ENCODE data around the gene AFAP1L1.
"Not testable (repeated sequence)": the region's sequence is repeated elsewhere in the genome, so short reads cannot be mapped to it uniquely, and the experiment has no call there.

The AFAP1L1 gene

DNA sequence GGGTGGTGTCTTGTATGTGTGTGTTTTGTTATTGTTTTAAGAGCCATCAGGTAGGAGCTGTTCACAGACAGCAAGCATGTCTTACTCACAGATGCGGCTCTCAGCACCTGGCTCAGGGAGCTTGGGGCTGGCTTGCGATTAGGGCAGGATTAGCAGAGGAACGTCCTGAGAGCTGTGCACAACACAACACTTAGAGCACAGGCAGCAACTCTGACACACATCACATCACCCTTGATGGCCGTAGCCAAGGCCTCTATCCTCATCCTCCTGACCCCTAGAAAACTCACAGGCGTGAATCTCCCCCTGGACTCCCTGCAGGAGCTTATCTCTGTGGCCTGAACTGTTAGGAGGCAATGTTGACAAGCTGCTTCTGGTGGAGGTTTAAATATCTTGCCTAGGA lies 114.5 kb downstream of the AFAP1L1 start:
- H3K4me3 ChIP-seq (ENCODE audit: low read depth, low read length): no peak overlapping the region
- TF ChIP-seq, protein P1, sequence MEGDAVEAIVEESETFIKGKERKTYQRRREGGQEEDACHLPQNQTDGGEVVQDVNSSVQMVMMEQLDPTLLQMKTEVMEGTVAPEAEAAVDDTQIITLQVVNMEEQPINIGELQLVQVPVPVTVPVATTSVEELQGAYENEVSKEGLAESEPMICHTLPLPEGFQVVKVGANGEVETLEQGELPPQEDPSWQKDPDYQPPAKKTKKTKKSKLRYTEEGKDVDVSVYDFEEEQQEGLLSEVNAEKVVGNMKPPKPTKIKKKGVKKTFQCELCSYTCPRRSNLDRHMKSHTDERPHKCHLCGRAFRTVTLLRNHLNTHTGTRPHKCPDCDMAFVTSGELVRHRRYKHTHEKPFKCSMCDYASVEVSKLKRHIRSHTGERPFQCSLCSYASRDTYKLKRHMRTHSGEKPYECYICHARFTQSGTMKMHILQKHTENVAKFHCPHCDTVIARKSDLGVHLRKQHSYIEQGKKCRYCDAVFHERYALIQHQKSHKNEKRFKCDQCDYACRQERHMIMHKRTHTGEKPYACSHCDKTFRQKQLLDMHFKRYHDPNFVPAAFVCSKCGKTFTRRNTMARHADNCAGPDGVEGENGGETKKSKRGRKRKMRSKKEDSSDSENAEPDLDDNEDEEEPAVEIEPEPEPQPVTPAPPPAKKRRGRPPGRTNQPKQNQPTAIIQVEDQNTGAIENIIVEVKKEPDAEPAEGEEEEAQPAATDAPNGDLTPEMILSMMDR (IDR thresholded peaks at IDR 0.05; ENCODE audit: borderline replicate concordance, insufficient read depth, low read depth, low read length): no peak

- TF ChIP-seq, protein P1 (IDR thresholded peaks at IDR 0.05; ENCODE audit: borderline replicate concordance, insufficient read depth, low read depth, low read length): no peak
- H3K4me3 ChIP-seq (ENCODE audit: low read depth, low read length): no peak overlapping the region
Measured at GRCh38 chr5:149387081-149387631, 115.5 kb downstream of the AFAP1L1 start.

DNA sequence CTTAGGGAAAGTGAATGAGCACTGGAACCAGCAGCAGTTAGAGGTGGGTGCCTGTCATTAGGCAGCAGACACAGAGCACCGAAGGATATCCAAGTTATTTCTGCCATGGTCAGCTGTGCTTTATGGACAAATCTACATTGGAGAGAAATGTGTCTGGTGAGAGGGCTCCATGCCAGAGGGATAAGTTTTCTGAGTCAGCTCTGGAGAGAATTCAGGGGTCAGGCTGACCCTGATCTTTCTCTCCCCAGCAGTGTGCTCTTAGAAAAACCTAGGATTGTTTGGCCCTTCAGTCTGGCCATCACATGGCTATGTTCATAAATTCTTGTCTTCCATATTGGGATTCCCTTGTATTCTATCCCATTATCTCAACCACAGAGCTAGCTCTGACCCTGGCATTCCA lies 116.3 kb downstream of the AFAP1L1 start:
- TF ChIP-seq, protein P1 (IDR thresholded peaks at IDR 0.05; ENCODE audit: borderline replicate concordance, insufficient read depth, low read depth, low read length): no peak
- H3K4me3 ChIP-seq (ENCODE audit: low read depth, low read length): no peak overlapping the region

GRCh38 chr5:149388498-149389190 lies 117.0 kb downstream of the AFAP1L1 start:
- H3K4me3 ChIP-seq (ENCODE audit: low read depth, low read length): no peak overlapping the region
- TF ChIP-seq, protein P1 (IDR thresholded peaks at IDR 0.05; ENCODE audit: borderline replicate concordance, insufficient read depth, low read depth, low read length): no peak

DNA sequence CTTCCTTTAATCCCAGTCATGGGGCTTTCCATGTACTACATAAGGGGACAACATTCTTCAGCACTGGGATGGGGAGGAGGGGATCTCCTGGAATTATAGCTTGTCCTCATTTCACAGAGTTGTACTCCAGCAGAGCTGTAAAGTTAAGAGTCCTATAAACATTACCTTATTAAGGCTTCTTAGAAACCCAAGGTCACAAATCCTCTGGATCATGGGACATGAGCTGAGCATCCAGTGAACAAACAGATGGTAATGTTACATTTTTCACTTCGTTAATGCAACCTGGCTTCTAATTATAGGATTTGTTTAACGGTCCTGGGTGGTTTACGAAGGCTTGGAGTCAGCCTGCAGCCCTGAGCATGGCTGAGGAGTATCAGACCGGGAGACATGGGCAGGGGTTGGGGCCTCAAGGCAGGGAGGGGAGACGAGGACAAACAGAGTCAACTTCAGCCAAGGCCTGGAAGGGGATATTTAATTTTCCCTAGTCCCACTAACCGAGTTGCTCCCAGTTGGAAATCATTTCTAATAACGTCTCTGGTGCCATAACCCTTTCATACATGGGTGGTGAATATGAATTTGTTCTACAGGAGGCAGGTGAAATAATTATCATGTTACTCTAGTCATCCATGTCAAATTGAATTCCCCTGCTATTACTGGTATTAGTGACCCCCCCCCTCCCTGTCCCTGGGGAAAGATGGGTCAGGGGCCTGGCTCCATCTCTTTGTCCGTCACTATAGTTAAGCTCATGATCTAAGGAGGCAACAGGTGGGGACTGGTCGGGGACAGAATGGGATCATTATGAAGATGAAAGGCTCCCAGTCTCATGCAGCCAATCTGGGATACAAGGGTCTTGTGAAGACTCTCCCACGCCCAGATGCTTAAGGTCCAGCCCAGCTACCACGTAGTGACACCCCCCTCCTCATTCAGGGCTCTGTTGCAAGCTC lies 118.2 kb downstream of the AFAP1L1 start:
- H3K4me3 ChIP-seq (ENCODE audit: low read depth, low read length): no peak overlapping the region
- TF ChIP-seq, protein P1 (IDR thresholded peaks at IDR 0.05; ENCODE audit: borderline replicate concordance, insufficient read depth, low read depth, low read length): no peak

DNA sequence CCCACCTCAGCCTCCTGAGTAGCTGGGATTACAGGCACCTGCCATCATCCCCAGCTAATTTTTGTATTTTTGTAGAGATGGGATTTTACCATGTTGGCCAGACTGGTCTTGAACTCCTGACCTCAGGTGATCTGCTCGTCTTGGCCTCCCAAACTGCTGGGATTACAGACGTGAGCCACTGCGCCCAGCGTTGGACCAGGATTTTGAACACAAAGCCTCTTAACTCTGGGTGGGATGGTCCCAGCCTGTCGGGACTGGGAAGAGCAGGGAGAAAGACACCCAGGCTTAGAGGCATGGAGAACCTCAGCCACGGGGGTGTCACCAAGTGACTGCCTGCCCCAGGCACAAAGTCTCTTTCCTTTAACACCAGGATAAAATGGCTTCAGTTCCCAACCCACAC lies 119.4 kb downstream of the AFAP1L1 start:
- not testable (repeated sequence) for H3K4me3 ChIP-seq (ENCODE audit: low read depth, low read length)
